ENCODE results near the gene HLCS.

HLCS gene

GRCh38 chr21:36724660-36725059 lies 241.8 kb downstream of the HLCS start (continued):
- TF ChIP-seq, protein P1, sequence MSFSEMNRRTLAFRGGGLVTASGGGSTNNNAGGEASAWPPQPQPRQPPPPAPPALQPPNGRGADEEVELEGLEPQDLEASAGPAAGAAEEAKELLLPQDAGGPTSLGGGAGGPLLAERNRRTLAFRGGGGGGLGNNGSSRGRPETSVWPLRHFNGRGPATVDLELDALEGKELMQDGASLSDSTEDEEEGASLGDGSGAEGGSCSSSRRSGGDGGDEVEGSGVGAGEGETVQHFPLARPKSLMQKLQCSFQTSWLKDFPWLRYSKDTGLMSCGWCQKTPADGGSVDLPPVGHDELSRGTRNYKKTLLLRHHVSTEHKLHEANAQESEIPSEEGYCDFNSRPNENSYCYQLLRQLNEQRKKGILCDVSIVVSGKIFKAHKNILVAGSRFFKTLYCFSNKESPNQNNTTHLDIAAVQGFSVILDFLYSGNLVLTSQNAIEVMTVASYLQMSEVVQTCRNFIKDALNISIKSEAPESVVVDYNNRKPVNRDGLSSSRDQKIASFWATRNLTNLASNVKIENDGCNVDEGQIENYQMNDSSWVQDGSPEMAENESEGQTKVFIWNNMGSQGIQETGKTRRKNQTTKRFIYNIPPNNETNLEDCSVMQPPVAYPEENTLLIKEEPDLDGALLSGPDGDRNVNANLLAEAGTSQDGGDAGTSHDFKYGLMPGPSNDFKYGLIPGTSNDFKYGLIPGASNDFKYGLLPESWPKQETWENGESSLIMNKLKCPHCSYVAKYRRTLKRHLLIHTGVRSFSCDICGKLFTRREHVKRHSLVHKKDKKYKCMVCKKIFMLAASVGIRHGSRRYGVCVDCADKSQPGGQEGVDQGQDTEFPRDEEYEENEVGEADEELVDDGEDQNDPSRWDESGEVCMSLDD (tag by site-specific recombination; IDR thresholded peaks at IDR 0.05), result no peak
- TF ChIP-seq ZNF677 (tag by site-specific recombination; IDR thresholded peaks at IDR 0.05), result no peak
- TF ChIP-seq, protein P2, sequence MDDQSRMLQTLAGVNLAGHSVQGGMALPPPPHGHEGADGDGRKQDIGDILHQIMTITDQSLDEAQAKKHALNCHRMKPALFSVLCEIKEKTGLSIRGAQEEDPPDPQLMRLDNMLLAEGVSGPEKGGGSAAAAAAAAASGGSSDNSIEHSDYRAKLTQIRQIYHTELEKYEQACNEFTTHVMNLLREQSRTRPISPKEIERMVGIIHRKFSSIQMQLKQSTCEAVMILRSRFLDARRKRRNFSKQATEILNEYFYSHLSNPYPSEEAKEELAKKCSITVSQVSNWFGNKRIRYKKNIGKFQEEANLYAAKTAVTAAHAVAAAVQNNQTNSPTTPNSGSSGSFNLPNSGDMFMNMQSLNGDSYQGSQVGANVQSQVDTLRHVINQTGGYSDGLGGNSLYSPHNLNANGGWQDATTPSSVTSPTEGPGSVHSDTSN (CRISPR knock-in tag; IDR thresholded peaks at IDR 0.05), result no peak
- no peak for TF ChIP-seq SCRT2 (tag by site-specific recombination; IDR thresholded peaks at IDR 0.05)
- TF ChIP-seq, protein P3, sequence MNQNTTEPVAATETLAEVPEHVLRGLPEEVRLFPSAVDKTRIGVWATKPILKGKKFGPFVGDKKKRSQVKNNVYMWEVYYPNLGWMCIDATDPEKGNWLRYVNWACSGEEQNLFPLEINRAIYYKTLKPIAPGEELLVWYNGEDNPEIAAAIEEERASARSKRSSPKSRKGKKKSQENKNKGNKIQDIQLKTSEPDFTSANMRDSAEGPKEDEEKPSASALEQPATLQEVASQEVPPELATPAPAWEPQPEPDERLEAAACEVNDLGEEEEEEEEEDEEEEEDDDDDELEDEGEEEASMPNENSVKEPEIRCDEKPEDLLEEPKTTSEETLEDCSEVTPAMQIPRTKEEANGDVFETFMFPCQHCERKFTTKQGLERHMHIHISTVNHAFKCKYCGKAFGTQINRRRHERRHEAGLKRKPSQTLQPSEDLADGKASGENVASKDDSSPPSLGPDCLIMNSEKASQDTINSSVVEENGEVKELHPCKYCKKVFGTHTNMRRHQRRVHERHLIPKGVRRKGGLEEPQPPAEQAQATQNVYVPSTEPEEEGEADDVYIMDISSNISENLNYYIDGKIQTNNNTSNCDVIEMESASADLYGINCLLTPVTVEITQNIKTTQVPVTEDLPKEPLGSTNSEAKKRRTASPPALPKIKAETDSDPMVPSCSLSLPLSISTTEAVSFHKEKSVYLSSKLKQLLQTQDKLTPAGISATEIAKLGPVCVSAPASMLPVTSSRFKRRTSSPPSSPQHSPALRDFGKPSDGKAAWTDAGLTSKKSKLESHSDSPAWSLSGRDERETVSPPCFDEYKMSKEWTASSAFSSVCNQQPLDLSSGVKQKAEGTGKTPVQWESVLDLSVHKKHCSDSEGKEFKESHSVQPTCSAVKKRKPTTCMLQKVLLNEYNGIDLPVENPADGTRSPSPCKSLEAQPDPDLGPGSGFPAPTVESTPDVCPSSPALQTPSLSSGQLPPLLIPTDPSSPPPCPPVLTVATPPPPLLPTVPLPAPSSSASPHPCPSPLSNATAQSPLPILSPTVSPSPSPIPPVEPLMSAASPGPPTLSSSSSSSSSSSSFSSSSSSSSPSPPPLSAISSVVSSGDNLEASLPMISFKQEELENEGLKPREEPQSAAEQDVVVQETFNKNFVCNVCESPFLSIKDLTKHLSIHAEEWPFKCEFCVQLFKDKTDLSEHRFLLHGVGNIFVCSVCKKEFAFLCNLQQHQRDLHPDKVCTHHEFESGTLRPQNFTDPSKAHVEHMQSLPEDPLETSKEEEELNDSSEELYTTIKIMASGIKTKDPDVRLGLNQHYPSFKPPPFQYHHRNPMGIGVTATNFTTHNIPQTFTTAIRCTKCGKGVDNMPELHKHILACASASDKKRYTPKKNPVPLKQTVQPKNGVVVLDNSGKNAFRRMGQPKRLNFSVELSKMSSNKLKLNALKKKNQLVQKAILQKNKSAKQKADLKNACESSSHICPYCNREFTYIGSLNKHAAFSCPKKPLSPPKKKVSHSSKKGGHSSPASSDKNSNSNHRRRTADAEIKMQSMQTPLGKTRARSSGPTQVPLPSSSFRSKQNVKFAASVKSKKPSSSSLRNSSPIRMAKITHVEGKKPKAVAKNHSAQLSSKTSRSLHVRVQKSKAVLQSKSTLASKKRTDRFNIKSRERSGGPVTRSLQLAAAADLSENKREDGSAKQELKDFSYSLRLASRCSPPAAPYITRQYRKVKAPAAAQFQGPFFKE (tag by site-specific recombination; IDR thresholded peaks at IDR 0.05; ENCODE audit: borderline replicate concordance), result no peak
- TF ChIP-seq ZNF302 (tag by site-specific recombination; IDR thresholded peaks at IDR 0.05; ENCODE audit: low read depth), result no peak
- TF ChIP-seq ZNF266 (tag by site-specific recombination; IDR thresholded peaks at IDR 0.05; ENCODE audit: low read depth), result no peak
- TF ChIP-seq, protein P4, sequence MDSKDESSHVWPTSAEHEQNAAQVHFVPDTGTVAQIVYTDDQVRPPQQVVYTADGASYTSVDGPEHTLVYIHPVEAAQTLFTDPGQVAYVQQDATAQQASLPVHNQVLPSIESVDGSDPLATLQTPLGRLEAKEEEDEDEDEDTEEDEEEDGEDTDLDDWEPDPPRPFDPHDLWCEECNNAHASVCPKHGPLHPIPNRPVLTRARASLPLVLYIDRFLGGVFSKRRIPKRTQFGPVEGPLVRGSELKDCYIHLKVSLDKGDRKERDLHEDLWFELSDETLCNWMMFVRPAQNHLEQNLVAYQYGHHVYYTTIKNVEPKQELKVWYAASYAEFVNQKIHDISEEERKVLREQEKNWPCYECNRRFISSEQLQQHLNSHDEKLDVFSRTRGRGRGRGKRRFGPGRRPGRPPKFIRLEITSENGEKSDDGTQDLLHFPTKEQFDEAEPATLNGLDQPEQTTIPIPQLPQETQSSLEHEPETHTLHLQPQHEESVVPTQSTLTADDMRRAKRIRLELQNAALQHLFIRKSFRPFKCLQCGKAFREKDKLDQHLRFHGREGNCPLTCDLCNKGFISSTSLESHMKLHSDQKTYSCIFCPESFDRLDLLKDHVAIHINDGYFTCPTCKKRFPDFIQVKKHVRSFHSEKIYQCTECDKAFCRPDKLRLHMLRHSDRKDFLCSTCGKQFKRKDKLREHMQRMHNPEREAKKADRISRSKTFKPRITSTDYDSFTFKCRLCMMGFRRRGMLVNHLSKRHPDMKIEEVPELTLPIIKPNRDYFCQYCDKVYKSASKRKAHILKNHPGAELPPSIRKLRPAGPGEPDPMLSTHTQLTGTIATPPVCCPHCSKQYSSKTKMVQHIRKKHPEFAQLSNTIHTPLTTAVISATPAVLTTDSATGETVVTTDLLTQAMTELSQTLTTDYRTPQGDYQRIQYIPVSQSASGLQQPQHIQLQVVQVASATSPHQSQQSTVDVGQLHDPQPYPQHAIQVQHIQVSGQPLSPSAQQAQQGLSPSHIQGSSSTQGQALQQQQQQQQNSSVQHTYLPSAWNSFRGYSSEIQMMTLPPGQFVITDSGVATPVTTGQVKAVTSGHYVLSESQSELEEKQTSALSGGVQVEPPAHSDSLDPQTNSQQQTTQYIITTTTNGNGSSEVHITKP (tag by site-specific recombination; IDR thresholded peaks at IDR 0.05), result no peak

DNA sequence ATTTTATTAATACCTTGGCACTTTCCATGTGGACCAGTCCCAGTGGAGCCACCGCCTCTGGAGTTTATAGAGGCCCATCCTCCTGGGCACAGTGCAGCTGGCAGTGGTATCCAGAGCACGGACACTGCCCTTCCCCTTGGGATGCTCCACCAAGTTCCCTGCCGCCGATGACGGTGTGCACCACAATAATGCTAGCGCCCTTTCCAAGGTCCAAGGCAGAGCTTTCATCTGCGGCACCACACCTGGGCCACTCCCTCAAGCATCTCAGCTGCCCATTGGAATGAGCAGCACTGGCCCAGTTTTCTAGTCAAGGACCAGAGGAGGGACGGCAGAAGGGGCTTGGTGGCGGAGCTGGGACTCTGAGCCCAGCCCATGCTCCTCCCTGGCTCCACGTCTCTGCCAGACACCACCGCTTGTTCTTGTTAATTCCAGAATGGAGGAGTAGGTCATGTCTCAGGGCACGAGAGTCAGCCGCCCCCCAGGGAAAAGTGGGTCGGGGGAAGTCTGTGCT lies 243.0 kb downstream of the HLCS start:
- TF ChIP-seq ZNF449 (tag by site-specific recombination; IDR thresholded peaks at IDR 0.05), result no peak
- no peak for TF ChIP-seq ZNF423 (tag by site-specific recombination; IDR thresholded peaks at IDR 0.05)
- H3K4me3 ChIP-seq (ENCODE audit: low read depth, low read length), result no peak overlapping the region
- CTCF ChIA-PET, result no interaction called here
- no peaks in the 10 kb centered on the region for H3K9me3 ChIP-seq (ENCODE audit: control insufficient read depth, insufficient read depth, low read depth, low read length)
- H3K4me1 ChIP-seq (ENCODE audit: control insufficient read depth, insufficient read depth, low read length), result no peaks in the 10 kb centered on the region
- POLR2A ChIA-PET, result interaction anchor here (0.7 kb wide), 1 partner anchor 60 kb away, joined by 3 read pairs; no protein-coding TSS in a partner anchor
- H3K36me3 ChIP-seq (ENCODE audit: control insufficient read depth in 2 of 2, insufficient read depth in 1 of 2, low read length in 2 of 2), result peaks cover 0 to 39% of the 10 kb centered on the region in 2 experiments; a peak in 2 of 3 replicates
- no peak overlapping the region for H3K27ac ChIP-seq (ENCODE audit: extremely low read depth, low read depth, low read length)
